GM12878 (cell line): Measurements from ENCODE around the gene VPS33B. TPM values are rescaled to one million over a fixed set of nuclear protein-coding genes. Genes with fewer than 3 reads are reported as not detected.

Experiments
- ATAC-seq: fragments of 200-7000 bp; cut with Tn5 transposase; 3 replicates; pipeline ENCODE4 v1.9.1; 2020; ENCODE audit warnings: mild to moderate bottlenecking, moderate library complexity
- BruUV-seq: library from RNA; stranded (reverse); fragments of 400-500 nt; replicated peaks from 2 replicates; lab custom pipeline; 2021; lab: Mats Ljungman, UMichigan
- CTCF ChIA-PET: fragments of 300-600 bp; sonication (Branson Sonifier 250); formaldehyde crosslinking; extraction: SDS; loops from one replicate; lab custom pipeline; 2021; ENCODE audit warnings: inconsistent platforms; lab: Yijun Ruan, JAX
- POLR2A ChIA-PET: fragments of 350-600 bp; formaldehyde crosslinking; extraction: SDS; loops from one replicate; lab custom pipeline; 2021; ENCODE audit warnings: inconsistent platforms; lab: Charles Lee
- RAD21 ChIA-PET: fragments of 300-600 bp; sonication (Branson Sonifier 250); formaldehyde crosslinking; loops from one replicate; lab custom pipeline; 2023; ENCODE audit warnings: antibody characterized with exemption; ENCODE audit not compliant: unreplicated experiment; lab: Charles Lee
- SMC1A ChIA-PET: fragments of 300-600 bp; sonication (Branson Sonifier 250); formaldehyde crosslinking; loops from one replicate; lab custom pipeline; 2023; ENCODE audit not compliant: unreplicated experiment, uncharacterized antibody; lab: Charles Lee
- DNase-seq: peaks from one replicate; pipeline ENCODE4 v3.0.0-alpha.2; 2011; ENCODE audit warnings: low read depth, low spot score
- FAIRE-seq: peaks from 3 replicates; lab custom pipeline; 2011; peaks lifted over from hg19 to GRCh38; lab: Jason Lieb, UNC
- H2AFZ ChIP-seq: 2 replicates; pipeline ENCODE4 v1.6.0; 2011; ENCODE audit warnings: low read depth, low read length, control low read depth; ENCODE audit not compliant: control insufficient read depth
- H3K27ac ChIP-seq: 2 replicates; pipeline ENCODE4 v1.5.1; 2011; ENCODE audit warnings: control low read depth; ENCODE audit not compliant: control insufficient read depth, insufficient read depth
- H3K27me3 ChIP-seq, 2 experiments: replicated peaks in 1 of 2; 2 replicates each; pipeline versions ENCODE4 v1.6.0 to v1.6.1; 2011; ENCODE audit warnings: low read length in 1 of 2; ENCODE audit not compliant: control insufficient read depth in 2 of 2, insufficient read depth in 2 of 2
- H3K36me3 ChIP-seq, 2 experiments: 2 replicates each; pipeline ENCODE4 v1.5.1; 2011; ENCODE audit warnings: low read length in 1 of 2; ENCODE audit not compliant: control insufficient read depth in 2 of 2, insufficient read depth in 2 of 2
- H3K4me1 ChIP-seq: 2 replicates; pipeline ENCODE4 v1.6.1; 2011; ENCODE audit warnings: mild to moderate bottlenecking, low read length, moderate library complexity, mixed read lengths; ENCODE audit not compliant: control insufficient read depth, insufficient read depth
- H3K4me2 ChIP-seq: 2 replicates; pipeline ENCODE4 v1.6.0; 2011; ENCODE audit warnings: control low read depth; ENCODE audit not compliant: control insufficient read depth, insufficient read depth
- H3K4me3 ChIP-seq: fragments of 200-600 bp; sonication (generic); 2 replicates; pipeline ENCODE4 v1.5.1; 2016
- H3K79me2 ChIP-seq: 2 replicates; pipeline ENCODE4 v1.6.0; 2011; ENCODE audit warnings: low read length; ENCODE audit not compliant: control insufficient read depth, insufficient read depth
- H3K9ac ChIP-seq: 2 replicates; pipeline ENCODE4 v1.8.0; 2011; ENCODE audit warnings: low read length, control low read depth, mixed read lengths; ENCODE audit not compliant: control insufficient read depth, insufficient read depth
- H3K9me3 ChIP-seq: replicated peaks from 3 replicates; pipeline ENCODE4 v1.5.1; 2011; ENCODE audit warnings: mild to moderate bottlenecking, low read length; ENCODE audit not compliant: control insufficient read depth, insufficient read depth
- H4K20me1 ChIP-seq: 2 replicates; pipeline ENCODE4 v1.6.0; 2011; ENCODE audit not compliant: control insufficient read depth, insufficient read depth
- CREM ChIP-seq: IDR thresholded peaks from 2 replicates; pipeline ENCODE4 v1.6.1; 2014; ENCODE audit warnings: antibody characterized with exemption, low read depth
- FOXK2 ChIP-seq: fragments of 450-650 bp; IDR thresholded peaks from 2 replicates; pipeline ENCODE4 v1.6.1; 2017; ENCODE audit warnings: mild to moderate bottlenecking, moderate library complexity
- KDM1A ChIP-seq: fragments of 200-600 bp; sonication (generic); IDR thresholded peaks from 2 replicates; pipeline ENCODE4 v1.6.1; 2016; ENCODE audit warnings: borderline replicate concordance
- LARP7 ChIP-seq: fragments of 450-650 bp; IDR thresholded peaks from 2 replicates; pipeline ENCODE4 v1.6.1; 2017; ENCODE audit warnings: mild to moderate bottlenecking
- MTA3 ChIP-seq: IDR thresholded peaks from 2 replicates; pipeline ENCODE4 v1.6.1; 2012; ENCODE audit warnings: low read length, inconsistent platforms, borderline replicate concordance
- POLR2AphosphoS2 ChIP-seq: IDR thresholded peaks from 2 replicates; pipeline ENCODE4 v1.6.1; 2011; ENCODE audit warnings: low read depth, mild to moderate bottlenecking, low read length, improper control_type of control experiment, moderate library complexity
- SRF ChIP-seq, 2 experiments: IDR thresholded peaks; 2 replicates each; pipeline ENCODE4 v1.6.1; 2011; ENCODE audit warnings: low read depth in 2 of 2, low read length in 2 of 2, mild to moderate bottlenecking in 1 of 2, moderate library complexity in 1 of 2
- TARDBP ChIP-seq: IDR thresholded peaks from 2 replicates; pipeline ENCODE4 v1.6.1; 2016; ENCODE audit warnings: borderline replicate concordance
- YY1 ChIP-seq: IDR thresholded peaks from 2 replicates; pipeline ENCODE4 v1.6.1; 2011; ENCODE audit warnings: low read depth, mild to moderate bottlenecking, low read length
- ZBED1 ChIP-seq: IDR thresholded peaks from 2 replicates; pipeline ENCODE4 v1.6.1; 2016; ENCODE audit warnings: borderline replicate concordance
- ZNF207 ChIP-seq: fragments of 450-650 bp; IDR thresholded peaks from 2 replicates; pipeline ENCODE4 v1.6.1; 2014; ENCODE audit warnings: antibody characterized with exemption, mild to moderate bottlenecking, borderline replicate concordance
- ZNF274 ChIP-seq: IDR thresholded peaks from one replicate; pipeline ENCODE4 v1.8.0; 2011; ENCODE audit not compliant: insufficient read length, insufficient read depth
- WGBS: methylation state at CpG from one replicate; pipeline ENCODE4 v1.1.6; 2016; ENCODE audit warnings: low lambda C conversion rate; ENCODE audit not compliant: insufficient replicate concordance, insufficient coverage; ENCODE audit errors: missing lambda C conversion rate; 5-methylcytosine and 5-hydroxymethylcytosine counted together
- in situ Hi-C: fragments of 300-500 bp; cut with MboI; formaldehyde crosslinking; loops from 9 replicates; pipeline ENCODE4 v1.14.3; 2018; ENCODE audit warnings: mixed read lengths
- intact Hi-C: fragments of 100-400 bp; cut with micrococcal nuclease; formaldehyde crosslinking; loops from one replicate; pipeline ENCODE4 v1.14.2; 2022; ENCODE audit not compliant: unreplicated experiment
- polyA plus RNA-seq, 11 experiments: library from polyadenylated mRNA; depleted of rRNA in 4 of 11; unstranded in 6 of 11; stranded (reverse) in 5 of 11; fragments of >200 nt; fragmentation: Nextera tagmentation in 4 of 11; fragmentation: Illumina TruSeq in 1 of 11; extraction: Ambion mirVana in 4 of 11; extraction: Trizol in 1 of 11; gene quantifications; 1 replicate in 1 of 11; 2 replicates in 10 of 11; pipeline versions ENCODE4 v1.2.1 to v1.2.3, GENCODE V29; 2011 to 2016; ENCODE audit warnings: inconsistent platforms in 2 of 11, missing spikeins in 2 of 11, low read depth in 1 of 11
- total RNA-seq, 4 experiments: library from RNA; depleted of rRNA in 3 of 4; stranded (reverse); fragments of >200 nt in 3 of 4; fragmentation: Illumina TruSeq in 1 of 4; extraction: Trizol in 1 of 4; gene quantifications; 2 replicates each; pipeline versions ENCODE4 v1.2.1 to v1.2.3, GENCODE V29; 2013 to 2021
- TF ChIP-seq, protein P1 (sequence below): IDR thresholded peaks from 2 replicates; pipeline ENCODE4 v1.6.1; 2012; ENCODE audit warnings: low read depth, low read length, improper control_type of control experiment

VPS33B gene
- total and polyA plus RNA-seq, 10 of the 15 experiments (the other 5 are each of a cell fraction or from before 2014, with no cell fraction given): 11.4 to 21.5 (median 15.2) TPM

GRCh38 chr15:90991587-90992285 lies 30.7 kb downstream of the VPS33B start (continued):
- TF ChIP-seq ZNF207: no peak
- no peak for TF ChIP-seq ZNF274
- no peak for TF ChIP-seq FOXK2
- no peak for TF ChIP-seq CREM
- TF ChIP-seq YY1: no peak
- TF ChIP-seq, all 136 proteins: peak for 0

GRCh38 chr15:90990446-90990845 lies 31.9 kb downstream of the VPS33B start:
- no peak overlapping the region for H3K4me3 ChIP-seq
- DNase-seq: no peak
- over 99% methylated on average over 4 of the region's 4 CpGs for WGBS
- H4K20me1 ChIP-seq: no peaks in the 10 kb centered on the region
- TF ChIP-seq, protein P1, sequence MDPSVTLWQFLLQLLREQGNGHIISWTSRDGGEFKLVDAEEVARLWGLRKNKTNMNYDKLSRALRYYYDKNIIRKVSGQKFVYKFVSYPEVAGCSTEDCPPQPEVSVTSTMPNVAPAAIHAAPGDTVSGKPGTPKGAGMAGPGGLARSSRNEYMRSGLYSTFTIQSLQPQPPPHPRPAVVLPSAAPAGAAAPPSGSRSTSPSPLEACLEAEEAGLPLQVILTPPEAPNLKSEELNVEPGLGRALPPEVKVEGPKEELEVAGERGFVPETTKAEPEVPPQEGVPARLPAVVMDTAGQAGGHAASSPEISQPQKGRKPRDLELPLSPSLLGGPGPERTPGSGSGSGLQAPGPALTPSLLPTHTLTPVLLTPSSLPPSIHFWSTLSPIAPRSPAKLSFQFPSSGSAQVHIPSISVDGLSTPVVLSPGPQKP: no peak
- TF ChIP-seq KDM1A (no peak), ZBED1 (no peak), POLR2AphosphoS2 (no peak), SRF (IDR thresholded peaks at IDR 0.05; ENCODE audit: low read depth in 2 of 2, low read length in 2 of 2) (no peak), MTA3 (no peak), LARP7 (no peak), TARDBP (no peak)
- ChIA-PET POLR2A (interaction anchor here (0.6 to 1.4 kb wide), 4 partner anchors 31 to 1916 kb away, joined by 3 read pairs; partner anchors contain the start of gene UNC45A), RAD21 (interaction anchor here (1.0 to 1.1 kb wide), 2 partner anchors 31 to 36 kb away, joined by 3 read pairs; partner anchors contain the start of gene RCCD1), CTCF (interaction anchor here (0.6 to 2.3 kb wide), 3 partner anchors 9 to 59 kb away, joined by 5 to 8 read pairs (median 7); no protein-coding TSS in a partner anchor), SMC1A (interaction anchor here (0.5 to 1.6 kb wide), 2 partner anchors 10 to 255 kb away, joined by 3 to 7 read pairs; no protein-coding TSS in a partner anchor)
- ATAC-seq: no peak
- no peak overlapping the region for H3K27ac ChIP-seq
- intact Hi-C loops (loop anchor here (5.0 kb wide), 1 partner anchor 33 kb away; no protein-coding TSS in a partner anchor), in situ Hi-C loops (loop anchor here (25.0 kb wide), 1 partner anchor 1997 kb away; no protein-coding TSS in a partner anchor)
- H3K4me1 ChIP-seq: peaks cover 27% of the 10 kb centered on the region
- no peaks in the 10 kb centered on the region for H3K9me3 ChIP-seq
- BruUV-seq: no TSS peak
- H3K79me2 ChIP-seq: peaks cover 96% of the 10 kb centered on the region
- no peak overlapping the region; the same call in 1 of the 2 replicates for H2AFZ ChIP-seq
- no peaks in the 10 kb centered on the region for H3K27me3 ChIP-seq
- 0 out of 2 replicates have a peak overlapping the region, but pooled peaks have one; percentile 7 for H3K4me2 ChIP-seq
- H3K9ac ChIP-seq: no peak overlapping the region
- no peaks in the 10 kb centered on the region for H3K36me3 ChIP-seq
- FAIRE-seq: no peak
